Hematopoietic multipotent progenitor cell treated with erythropoietin and hydrocortisone succinate and interleukin-3 and kit ligand, for 4 days (in vitro differentiated cells): ENCODE results near the gene OAS1.

Source experiments
- DNase-seq: peaks from one replicate; pipeline ENCODE4 v3.0.0-alpha.2; 2015

OAS1 gene

GRCh38 chr12:112906712-112907414 lies at the start of gene OAS1:
TSS of gene OAS1 (plus strand) at chr12:112906962. CDS start at chr12:112907040, 78 bp downstream.
- DNase-seq: peak; percentile 59

GRCh38 chr12:112859291-112859690 lies 47.5 kb upstream of the OAS1 start:
- DNase-seq: peak; percentile 39

- no peak for DNase-seq
Observed at GRCh38 chr12:112860181-112860580, 46.6 kb upstream of the OAS1 start.

GRCh38 chr12:112861284-112861683 lies 45.5 kb upstream of the OAS1 start:
- DNase-seq: no peak

GRCh38 chr12:112862636-112863290 lies 44.0 kb upstream of the OAS1 start:
- DNase-seq: no peak

- no peak for DNase-seq
Observed at GRCh38 chr12:112868459-112869041, 38.2 kb upstream of the OAS1 start.

- DNase-seq: no peak
Observed at GRCh38 chr12:112869091-112869490, 37.7 kb upstream of the OAS1 start.

- no peak for DNase-seq
Observed at GRCh38 chr12:112869778-112870177, 37.0 kb upstream of the OAS1 start.

- peak; percentile 90 for DNase-seq
Observed at GRCh38 chr12:112870267-112870980, 36.3 kb upstream of the OAS1 start.

GRCh38 chr12:112875608-112876007 lies 31.2 kb upstream of the OAS1 start:
- no peak for DNase-seq

GRCh38 chr12:112876506-112876905 lies 30.3 kb upstream of the OAS1 start:
- DNase-seq: no peak

- no peak for DNase-seq
Observed at GRCh38 chr12:112877006-112877405, 29.8 kb upstream of the OAS1 start.

GRCh38 chr12:112878488-112878887 lies 28.3 kb upstream of the OAS1 start:
- no peak for DNase-seq

GRCh38 chr12:112879191-112879705 lies 27.5 kb upstream of the OAS1 start:
- DNase-seq: no peak

- no peak for DNase-seq
Observed at GRCh38 chr12:112881602-112882001, 25.2 kb upstream of the OAS1 start.

GRCh38 chr12:112885236-112885635 lies 21.5 kb upstream of the OAS1 start:
- DNase-seq: peak; percentile 21

- DNase-seq: peak; percentile 63
Observed at GRCh38 chr12:112887550-112887949, 19.2 kb upstream of the OAS1 start.

- no peak for DNase-seq
Observed at GRCh38 chr12:112891093-112892024, 15.4 kb upstream of the OAS1 start.

GRCh38 chr12:112892856-112893255 lies 13.9 kb upstream of the OAS1 start:
- no peak for DNase-seq

- no peak for DNase-seq
Observed at GRCh38 chr12:112894128-112894527, 12.6 kb upstream of the OAS1 start.

GRCh38 chr12:112898380-112898779 lies 8.4 kb upstream of the OAS1 start:
- DNase-seq: no peak
